ENCODE results near the gene ADGRV1.

ADGRV1 gene

GRCh38 chr5:91125916-91126315 is 567.3 kb downstream of the ADGRV1 start:
- DNase-seq (ENCODE audit: extremely low spot score), result no peak
- ChIA-PET CTCF (interaction anchor here (0.6 kb wide), 1 partner anchor 11 kb away, joined by 3 read pairs; no protein-coding TSS in a partner anchor), POLR2A (no interaction called here)
- TF ChIP-seq FOXK2 (IDR thresholded peaks at IDR 0.05), result no peak
- no peak for TF ChIP-seq L3MBTL2 (conservative IDR thresholded peaks at IDR 0.05)
- no peak for TF ChIP-seq SP1 (IDR thresholded peaks at IDR 0.05)
- TF ChIP-seq ELF4 (IDR thresholded peaks at IDR 0.05), result no peak
- TF ChIP-seq HDGF (IDR thresholded peaks at IDR 0.05; ENCODE audit: borderline replicate concordance), result no peak
- TF ChIP-seq LEF1 (IDR thresholded peaks at IDR 0.05; ENCODE audit: borderline replicate concordance), result no peak
- no peak for TF ChIP-seq FOXA1 (IDR thresholded peaks at IDR 0.05)
- no peak for TF ChIP-seq BHLHE40 (IDR thresholded peaks at IDR 0.05; ENCODE audit: borderline replicate concordance)
- TF ChIP-seq ARNT (IDR thresholded peaks at IDR 0.05), result no peak
- no peak for TF ChIP-seq TARDBP (IDR thresholded peaks at IDR 0.05)
- no peak for TF ChIP-seq ZNF384 (IDR thresholded peaks at IDR 0.05)

GRCh38 chr5:91126448-91126847 is 567.9 kb downstream of the ADGRV1 start:
- CTCF ChIA-PET, result interaction anchor here (0.6 kb wide), 1 partner anchor 12 kb away, joined by 3 read pairs; no protein-coding TSS in a partner anchor

GRCh38 chr5:91126888-91127287 is 568.3 kb downstream of the ADGRV1 start:
- ChIA-PET CTCF (no interaction called here), POLR2A (interaction anchor here (0.5 kb wide), 1 partner anchor 1675 kb away, joined by 3 read pairs; no protein-coding TSS in a partner anchor)
- TF ChIP-seq L3MBTL2 (conservative IDR thresholded peaks at IDR 0.05) (no peak), BHLHE40 (IDR thresholded peaks at IDR 0.05; ENCODE audit: borderline replicate concordance) (no peak), NFRKB (IDR thresholded peaks at IDR 0.05) (no peak), CTBP1 (IDR thresholded peaks at IDR 0.05; ENCODE audit: borderline replicate concordance) (no peak), FOXA1 (IDR thresholded peaks at IDR 0.05) (no peak), ARNT (IDR thresholded peaks at IDR 0.05) (no peak), ZNF384 (IDR thresholded peaks at IDR 0.05) (no peak), PKNOX1 (IDR thresholded peaks at IDR 0.05) (no peak), SUZ12 (IDR thresholded peaks at IDR 0.05) (no peak)
- no peak for DNase-seq (ENCODE audit: extremely low spot score)

More at GRCh38 chr5:91126448-91126847, 567.9 kb downstream of the ADGRV1 start:
- POLR2A ChIA-PET, result no interaction called here
- no peak for DNase-seq (ENCODE audit: extremely low spot score)
- TF ChIP-seq PKNOX1 (IDR thresholded peaks at IDR 0.05) (no peak), ZNF384 (IDR thresholded peaks at IDR 0.05) (no peak), SP1 (IDR thresholded peaks at IDR 0.05) (no peak), TARDBP (IDR thresholded peaks at IDR 0.05) (no peak), L3MBTL2 (conservative IDR thresholded peaks at IDR 0.05) (no peak), CTBP1 (IDR thresholded peaks at IDR 0.05; ENCODE audit: borderline replicate concordance) (no peak), ARNT (IDR thresholded peaks at IDR 0.05) (no peak), FOXK2 (IDR thresholded peaks at IDR 0.05) (no peak), NFRKB (IDR thresholded peaks at IDR 0.05) (no peak), LEF1 (IDR thresholded peaks at IDR 0.05; ENCODE audit: borderline replicate concordance) (no peak), BHLHE40 (IDR thresholded peaks at IDR 0.05; ENCODE audit: borderline replicate concordance) (no peak), HDGF (IDR thresholded peaks at IDR 0.05; ENCODE audit: borderline replicate concordance) (no peak)

GRCh38 chr5:91127456-91128081 is 569.0 kb downstream of the ADGRV1 start:
- ChIA-PET CTCF (no interaction called here), POLR2A (interaction anchor here (0.5 kb wide), 1 partner anchor 1675 kb away, joined by 3 read pairs; no protein-coding TSS in a partner anchor)
- no peak for TF ChIP-seq ARNT (IDR thresholded peaks at IDR 0.05)
- TF ChIP-seq LEF1 (IDR thresholded peaks at IDR 0.05; ENCODE audit: borderline replicate concordance), result no peak
- no peak for TF ChIP-seq FOXA1 (IDR thresholded peaks at IDR 0.05)
- no peak for TF ChIP-seq FOXK2 (IDR thresholded peaks at IDR 0.05)
- no peak for TF ChIP-seq NFRKB (IDR thresholded peaks at IDR 0.05)
- TF ChIP-seq SP1 (IDR thresholded peaks at IDR 0.05), result no peak
- no peak for TF ChIP-seq SUZ12 (IDR thresholded peaks at IDR 0.05)
- no peak for TF ChIP-seq CTBP1 (IDR thresholded peaks at IDR 0.05; ENCODE audit: borderline replicate concordance)
- TF ChIP-seq HDGF (IDR thresholded peaks at IDR 0.05; ENCODE audit: borderline replicate concordance), result no peak
- TF ChIP-seq ELF4 (IDR thresholded peaks at IDR 0.05), result no peak
- TF ChIP-seq FOXM1 (IDR thresholded peaks at IDR 0.05; ENCODE audit: borderline replicate concordance), result no peak
- no peak for TF ChIP-seq L3MBTL2 (conservative IDR thresholded peaks at IDR 0.05)
- TF ChIP-seq PKNOX1 (IDR thresholded peaks at IDR 0.05), result no peak
- no peak for DNase-seq (ENCODE audit: extremely low spot score)

GRCh38 chr5:91128604-91129003 is 570.0 kb downstream of the ADGRV1 start:
- CTCF ChIA-PET, result no interaction called here
- POLR2A ChIA-PET, result no interaction called here
- TF ChIP-seq ZNF384 (IDR thresholded peaks at IDR 0.05), result no peak
- TF ChIP-seq HDGF (IDR thresholded peaks at IDR 0.05; ENCODE audit: borderline replicate concordance), result no peak
- TF ChIP-seq SUZ12 (IDR thresholded peaks at IDR 0.05), result no peak
- no peak for TF ChIP-seq TARDBP (IDR thresholded peaks at IDR 0.05)
- TF ChIP-seq ARNT (IDR thresholded peaks at IDR 0.05), result no peak
- no peak for TF ChIP-seq FOXA1 (IDR thresholded peaks at IDR 0.05)
- no peak for TF ChIP-seq CTBP1 (IDR thresholded peaks at IDR 0.05; ENCODE audit: borderline replicate concordance)
- no peak for TF ChIP-seq BHLHE40 (IDR thresholded peaks at IDR 0.05; ENCODE audit: borderline replicate concordance)
- no peak for TF ChIP-seq L3MBTL2 (conservative IDR thresholded peaks at IDR 0.05)
- no peak for TF ChIP-seq ELF4 (IDR thresholded peaks at IDR 0.05)
- no peak for TF ChIP-seq SP1 (IDR thresholded peaks at IDR 0.05)
- TF ChIP-seq FOXM1 (IDR thresholded peaks at IDR 0.05; ENCODE audit: borderline replicate concordance), result no peak
- no peak for TF ChIP-seq FOXK2 (IDR thresholded peaks at IDR 0.05)
- TF ChIP-seq LEF1 (IDR thresholded peaks at IDR 0.05; ENCODE audit: borderline replicate concordance), result no peak
- TF ChIP-seq NFRKB (IDR thresholded peaks at IDR 0.05), result no peak
- TF ChIP-seq PKNOX1 (IDR thresholded peaks at IDR 0.05), result no peak

More at GRCh38 chr5:91128604-91129003, 570.0 kb downstream of the ADGRV1 start:
- no peak for DNase-seq (ENCODE audit: extremely low spot score)
